ENCODE data around the gene CCSER1. TPM values are rescaled to one million over a fixed set of nuclear protein-coding genes. Genes with fewer than 3 reads are reported as not detected.
A peak's percentile ranks its signal among the peaks of the same experiment; 100 is the strongest.
"Not testable (repeated sequence)": the region's sequence is repeated elsewhere in the genome, so short reads cannot be mapped to it uniquely, and the experiment has no call there.

The CCSER1 gene
- total RNA-seq, 1 donor from 2014 or later: 15.7 TPM

DNA sequence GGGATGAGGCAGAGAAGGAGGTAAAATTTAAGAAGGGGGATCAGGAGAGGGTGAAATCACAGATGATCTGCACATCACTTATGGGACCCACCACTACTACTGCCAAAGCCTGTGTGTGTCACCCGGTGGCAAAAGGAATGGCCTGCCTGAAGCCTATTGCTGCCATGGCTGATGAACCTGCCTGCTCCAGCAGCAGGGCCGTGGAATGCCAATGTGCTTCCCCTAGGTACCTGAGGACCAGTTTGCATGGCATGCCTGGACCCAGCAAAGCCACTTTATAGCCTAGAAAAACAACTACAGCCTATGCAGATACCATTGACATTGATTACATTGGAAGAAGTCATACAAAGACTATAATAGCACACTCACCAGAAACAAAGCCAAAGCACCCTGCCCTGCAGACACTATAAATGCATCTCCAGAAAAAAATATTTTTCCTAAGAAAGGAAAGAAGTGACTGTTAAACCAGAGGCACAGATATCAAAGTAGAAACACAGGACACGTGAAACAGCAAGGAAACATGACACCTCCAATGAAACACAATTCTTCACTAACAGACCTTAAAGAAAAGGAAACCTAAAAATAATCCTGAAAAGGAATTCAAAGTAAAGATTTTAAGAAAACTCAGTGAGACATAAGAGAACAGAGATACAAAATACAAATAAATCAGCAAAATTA is 1495.9 kb downstream of the CCSER1 start:
- peaks cover 19% of the 10 kb centered on the region for H3K4me1 Mint-ChIP-seq (ENCODE audit: low read depth, unreplicated experiment)

DNA sequence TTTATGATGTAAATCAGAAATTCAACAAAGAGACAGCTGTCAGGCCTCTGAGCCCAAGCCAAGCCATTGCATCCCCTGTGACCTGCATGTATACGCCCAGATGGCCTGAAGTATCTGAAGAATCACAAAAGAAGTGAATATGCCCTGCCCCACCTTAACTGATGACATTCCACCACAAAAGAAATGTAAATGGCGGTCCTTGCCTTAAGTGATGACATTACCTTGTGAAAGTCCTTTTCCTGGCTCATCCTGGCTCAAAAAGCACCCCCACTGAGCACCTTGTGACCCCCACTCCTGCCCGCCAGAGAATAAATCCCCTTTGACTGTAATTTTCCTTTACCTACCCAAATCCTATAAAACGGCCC is 1496.4 kb downstream of the CCSER1 start:
- peaks cover 19% of the 10 kb centered on the region for H3K4me1 Mint-ChIP-seq (ENCODE audit: low read depth, unreplicated experiment)
- H3K36me3 Mint-ChIP-seq (ENCODE audit: unreplicated experiment); DNase-seq; H3K27ac Mint-ChIP-seq (ENCODE audit: unreplicated experiment); H3K9me3 Mint-ChIP-seq (ENCODE audit: unreplicated experiment): not testable (repeated sequence)
- H3K4me3 Mint-ChIP-seq (ENCODE audit: unreplicated experiment): peak overlapping the region; percentile 81
- peaks cover 18% of the 10 kb centered on the region for H3K27me3 Mint-ChIP-seq (ENCODE audit: unreplicated experiment)

More for the DNA sequence above, 1495.9 kb downstream of the CCSER1 start:
- Mint-ChIP-seq H3K27ac (ENCODE audit: unreplicated experiment) (no peak overlapping the region), H3K4me3 (ENCODE audit: unreplicated experiment) (no peak overlapping the region), H3K36me3 (ENCODE audit: unreplicated experiment) (no peaks in the 10 kb centered on the region), H3K27me3 (ENCODE audit: unreplicated experiment) (peaks cover 18% of the 10 kb centered on the region), H3K9me3 (ENCODE audit: unreplicated experiment) (peaks cover 6% of the 10 kb centered on the region)
- DNase-seq: no peak
- TF ChIP-seq, protein P1, sequence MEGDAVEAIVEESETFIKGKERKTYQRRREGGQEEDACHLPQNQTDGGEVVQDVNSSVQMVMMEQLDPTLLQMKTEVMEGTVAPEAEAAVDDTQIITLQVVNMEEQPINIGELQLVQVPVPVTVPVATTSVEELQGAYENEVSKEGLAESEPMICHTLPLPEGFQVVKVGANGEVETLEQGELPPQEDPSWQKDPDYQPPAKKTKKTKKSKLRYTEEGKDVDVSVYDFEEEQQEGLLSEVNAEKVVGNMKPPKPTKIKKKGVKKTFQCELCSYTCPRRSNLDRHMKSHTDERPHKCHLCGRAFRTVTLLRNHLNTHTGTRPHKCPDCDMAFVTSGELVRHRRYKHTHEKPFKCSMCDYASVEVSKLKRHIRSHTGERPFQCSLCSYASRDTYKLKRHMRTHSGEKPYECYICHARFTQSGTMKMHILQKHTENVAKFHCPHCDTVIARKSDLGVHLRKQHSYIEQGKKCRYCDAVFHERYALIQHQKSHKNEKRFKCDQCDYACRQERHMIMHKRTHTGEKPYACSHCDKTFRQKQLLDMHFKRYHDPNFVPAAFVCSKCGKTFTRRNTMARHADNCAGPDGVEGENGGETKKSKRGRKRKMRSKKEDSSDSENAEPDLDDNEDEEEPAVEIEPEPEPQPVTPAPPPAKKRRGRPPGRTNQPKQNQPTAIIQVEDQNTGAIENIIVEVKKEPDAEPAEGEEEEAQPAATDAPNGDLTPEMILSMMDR (IDR thresholded peaks at IDR 0.05; ENCODE audit: partially characterized antibody, unreplicated experiment): no peak

DNA sequence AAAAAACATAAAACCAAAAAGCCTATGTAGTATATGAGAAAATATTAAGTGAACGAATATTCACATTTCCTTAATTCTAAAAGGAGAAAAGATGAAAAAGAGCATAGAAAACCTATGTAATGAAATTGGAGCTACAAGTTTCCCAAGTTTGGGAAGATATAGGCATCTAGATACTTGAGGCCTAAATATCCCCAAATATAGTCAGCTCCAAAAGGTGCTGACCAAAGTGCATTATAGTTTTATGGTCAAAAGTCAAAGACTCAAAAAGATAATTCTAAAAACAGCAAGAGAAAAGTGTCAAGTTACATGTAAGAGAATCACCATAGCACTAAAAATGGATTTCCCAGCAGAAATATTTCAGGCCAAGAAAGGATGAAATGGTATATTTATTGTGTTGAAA is 1502.9 kb downstream of the CCSER1 start:
- Mint-ChIP-seq H3K36me3 (ENCODE audit: unreplicated experiment) (no peaks in the 10 kb centered on the region), H3K4me1 (ENCODE audit: low read depth, unreplicated experiment) (peaks cover 2% of the 10 kb centered on the region), H3K27me3 (ENCODE audit: unreplicated experiment) (peaks cover 10% of the 10 kb centered on the region), H3K9me3 (ENCODE audit: unreplicated experiment) (peaks cover 1% of the 10 kb centered on the region), H3K4me3 (ENCODE audit: unreplicated experiment) (no peak overlapping the region), H3K27ac (ENCODE audit: unreplicated experiment) (no peak overlapping the region)
- TF ChIP-seq, protein P1 (IDR thresholded peaks at IDR 0.05; ENCODE audit: partially characterized antibody, unreplicated experiment): no peak
- no peak for DNase-seq

DNA sequence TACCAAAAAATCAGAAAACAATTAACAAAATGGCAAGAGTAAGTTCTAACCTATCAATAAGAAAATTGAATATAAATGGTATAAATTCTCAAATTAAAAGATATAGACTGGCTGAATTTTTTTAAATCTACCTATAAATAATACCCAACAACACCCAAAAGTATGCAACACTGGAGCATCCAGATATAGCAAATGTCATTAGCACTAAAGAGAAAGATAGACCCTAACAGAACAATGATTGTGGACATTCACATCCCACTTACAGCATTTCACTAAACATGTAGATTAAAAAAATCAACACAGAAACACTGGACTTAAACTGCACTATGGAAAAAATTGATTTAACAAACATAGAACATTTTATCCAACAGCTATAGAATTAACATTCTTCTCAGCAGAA is 1503.6 kb downstream of the CCSER1 start:
- no peak for DNase-seq
- H3K27me3 Mint-ChIP-seq (ENCODE audit: unreplicated experiment): peaks cover 5% of the 10 kb centered on the region
- peaks cover 1% of the 10 kb centered on the region for H3K9me3 Mint-ChIP-seq (ENCODE audit: unreplicated experiment)
- H3K4me3 Mint-ChIP-seq (ENCODE audit: unreplicated experiment): no peak overlapping the region
- H3K4me1 Mint-ChIP-seq (ENCODE audit: low read depth, unreplicated experiment): no peaks in the 10 kb centered on the region
- TF ChIP-seq, protein P1 (IDR thresholded peaks at IDR 0.05; ENCODE audit: partially characterized antibody, unreplicated experiment): no peak
- H3K27ac Mint-ChIP-seq (ENCODE audit: unreplicated experiment): no peak overlapping the region
- no peaks in the 10 kb centered on the region for H3K36me3 Mint-ChIP-seq (ENCODE audit: unreplicated experiment)

DNA sequence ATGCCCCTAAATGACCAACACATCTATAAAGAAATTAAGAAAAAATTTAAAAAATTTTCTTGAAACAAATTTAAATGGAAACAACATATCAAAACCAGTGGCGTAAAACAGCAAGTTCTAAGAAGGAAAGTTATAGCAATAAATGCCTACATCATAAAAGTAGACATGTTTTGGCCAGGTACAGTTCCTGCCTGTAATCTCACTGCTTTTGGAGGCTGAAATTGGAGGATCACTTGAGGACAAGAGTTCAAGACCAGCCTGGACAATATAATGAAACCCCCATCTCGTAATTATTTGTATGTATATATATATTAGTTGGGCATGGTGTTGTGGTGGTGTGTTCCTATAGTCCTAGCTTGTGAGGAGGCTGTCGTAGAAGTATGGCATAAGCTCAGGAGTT is 1504.1 kb downstream of the CCSER1 start:
- Mint-ChIP-seq H3K4me3 (ENCODE audit: unreplicated experiment) (no peak overlapping the region), H3K36me3 (ENCODE audit: unreplicated experiment) (no peaks in the 10 kb centered on the region), H3K27ac (ENCODE audit: unreplicated experiment) (no peak overlapping the region), H3K9me3 (ENCODE audit: unreplicated experiment) (peaks cover 1% of the 10 kb centered on the region), H3K4me1 (ENCODE audit: low read depth, unreplicated experiment) (no peaks in the 10 kb centered on the region), H3K27me3 (ENCODE audit: unreplicated experiment) (peaks cover 5% of the 10 kb centered on the region)
- DNase-seq: no peak
- TF ChIP-seq, protein P1 (IDR thresholded peaks at IDR 0.05; ENCODE audit: partially characterized antibody, unreplicated experiment): no peak
